ENCODE results near the gene POU2F1. TPM values are rescaled to one million over a fixed set of nuclear protein-coding genes. Genes with fewer than 3 reads are reported as not detected.

Gene POU2F1
- total RNA-seq, 1 donor from 2014 or later = 15.3 TPM

- no peaks in the 10 kb centered on the region for H3K9me3 Mint-ChIP-seq (ENCODE audit: unreplicated experiment)
- DNase-seq (ENCODE audit: extremely low spot score, unreplicated experiment) = no peak
- no peak overlapping the region for H3K4me3 Mint-ChIP-seq (ENCODE audit: unreplicated experiment)
- no peaks in the 10 kb centered on the region for H3K4me1 Mint-ChIP-seq (ENCODE audit: unreplicated experiment)
- no peaks in the 10 kb centered on the region for H3K27me3 Mint-ChIP-seq (ENCODE audit: unreplicated experiment)
- H3K27ac Mint-ChIP-seq (ENCODE audit: unreplicated experiment) = no peak overlapping the region
- H3K36me3 Mint-ChIP-seq (ENCODE audit: unreplicated experiment) = no peaks in the 10 kb centered on the region
- TF ChIP-seq CTCF (IDR thresholded peaks at IDR 0.05) = no peak
Observed at GRCh38 chr1:167182571-167183320, 37.9 kb upstream of the POU2F1 start.

GRCh38 chr1:167184081-167184480, 36.6 kb upstream of the POU2F1 start:
- Mint-ChIP-seq H3K4me3 (ENCODE audit: unreplicated experiment) (no peak overlapping the region), H3K27ac (ENCODE audit: unreplicated experiment) (no peak overlapping the region), H3K9me3 (ENCODE audit: unreplicated experiment) (no peaks in the 10 kb centered on the region), H3K27me3 (ENCODE audit: unreplicated experiment) (no peaks in the 10 kb centered on the region), H3K36me3 (ENCODE audit: unreplicated experiment) (no peaks in the 10 kb centered on the region), H3K4me1 (ENCODE audit: unreplicated experiment) (no peaks in the 10 kb centered on the region)
- no peak for TF ChIP-seq CTCF (IDR thresholded peaks at IDR 0.05)
- DNase-seq (ENCODE audit: extremely low spot score, unreplicated experiment) = no peak

DNA sequence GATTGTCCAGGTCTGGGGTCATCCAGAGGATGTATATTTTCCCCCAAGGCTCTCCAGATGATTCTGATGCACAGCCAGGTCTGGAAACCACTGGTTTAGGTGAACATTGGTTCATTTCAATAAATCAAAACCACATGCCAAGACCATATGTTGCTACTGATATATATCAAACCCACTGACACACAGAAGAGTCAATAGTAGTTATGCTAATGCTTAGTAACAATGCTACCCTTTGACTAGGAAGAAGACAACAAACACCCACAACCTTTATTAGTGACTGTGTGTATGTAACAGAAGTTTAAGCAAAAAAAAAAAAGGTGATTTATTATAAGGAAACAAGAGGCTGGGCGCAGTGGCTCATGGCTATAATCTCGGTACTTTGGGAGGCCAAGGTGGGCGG, 35.6 kb upstream of the POU2F1 start:
- Mint-ChIP-seq H3K4me3 (ENCODE audit: unreplicated experiment) (no peak overlapping the region), H3K27ac (ENCODE audit: unreplicated experiment) (no peak overlapping the region), H3K9me3 (ENCODE audit: unreplicated experiment) (no peaks in the 10 kb centered on the region), H3K27me3 (ENCODE audit: unreplicated experiment) (no peaks in the 10 kb centered on the region), H3K36me3 (ENCODE audit: unreplicated experiment) (no peaks in the 10 kb centered on the region), H3K4me1 (ENCODE audit: unreplicated experiment) (no peaks in the 10 kb centered on the region)
- TF ChIP-seq CTCF (IDR thresholded peaks at IDR 0.05) = no peak
- DNase-seq (ENCODE audit: extremely low spot score, unreplicated experiment) = no peak

- no peak for DNase-seq (ENCODE audit: extremely low spot score, unreplicated experiment)
- no peaks in the 10 kb centered on the region for H3K36me3 Mint-ChIP-seq (ENCODE audit: unreplicated experiment)
Observed at GRCh38 chr1:167185974-167186657, 34.6 kb upstream of the POU2F1 start.

More at GRCh38 chr1:167185974-167186657, 34.6 kb upstream of the POU2F1 start:
- no peak for TF ChIP-seq CTCF (IDR thresholded peaks at IDR 0.05)
- Mint-ChIP-seq H3K4me3 (ENCODE audit: unreplicated experiment) (no peak overlapping the region), H3K27ac (ENCODE audit: unreplicated experiment) (no peak overlapping the region), H3K4me1 (ENCODE audit: unreplicated experiment) (no peaks in the 10 kb centered on the region), H3K27me3 (ENCODE audit: unreplicated experiment) (no peaks in the 10 kb centered on the region), H3K9me3 (ENCODE audit: unreplicated experiment) (no peaks in the 10 kb centered on the region)

Data from osteocyte (in vitro differentiated cells).